HG03575 (cell line): ENCODE measurements around the gene JCAD.

Experiments used
- ATAC-seq: cut with Tn5 transposase; IDR thresholded peaks from one replicate; pipeline ENCODE4 v1.9.1; 2021; ENCODE audit not compliant: unreplicated experiment, insufficient number of reproducible peaks, low FRiP score; ENCODE audit errors: extremely low read depth

The JCAD gene

DNA sequence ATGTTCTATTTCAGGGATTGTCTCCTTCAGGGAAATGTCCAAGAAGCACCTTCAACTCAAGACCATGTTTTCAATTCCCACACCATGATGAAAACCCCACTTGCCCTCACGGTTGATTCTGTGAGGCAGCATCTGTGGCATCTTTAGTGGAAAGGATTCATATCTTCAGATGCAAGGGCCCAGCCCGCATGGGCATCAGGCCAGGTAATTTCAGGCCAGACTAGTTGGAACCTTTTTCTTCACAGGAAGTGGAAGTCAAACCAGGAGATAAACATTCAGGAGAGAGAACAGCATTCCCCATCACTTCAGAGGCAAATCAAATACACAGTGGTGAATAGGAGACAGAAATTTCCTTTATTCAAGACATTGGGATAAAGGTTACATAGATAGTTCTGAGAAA, 88.8 kb downstream of the JCAD start:
- no peak for ATAC-seq

DNA sequence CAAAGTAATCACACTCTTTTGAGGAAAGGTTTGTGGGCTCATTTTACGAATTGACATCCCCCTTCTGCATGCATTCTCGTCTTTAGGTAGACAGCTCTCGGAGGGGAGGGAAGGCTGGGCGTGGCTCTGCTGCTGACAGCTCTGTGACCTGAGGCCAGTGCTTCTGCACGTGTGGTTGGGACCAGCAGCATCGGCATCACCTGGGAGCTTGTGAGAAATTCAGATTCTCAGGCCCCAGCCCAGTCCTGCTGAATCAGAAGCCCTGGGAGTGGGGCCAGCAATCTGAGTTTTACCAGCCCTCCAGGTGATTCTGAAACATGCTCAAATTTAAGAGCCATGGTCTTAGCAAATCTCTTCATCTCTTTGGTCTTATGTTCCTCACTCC, 89.4 kb downstream of the JCAD start:
- ATAC-seq = no peak

DNA sequence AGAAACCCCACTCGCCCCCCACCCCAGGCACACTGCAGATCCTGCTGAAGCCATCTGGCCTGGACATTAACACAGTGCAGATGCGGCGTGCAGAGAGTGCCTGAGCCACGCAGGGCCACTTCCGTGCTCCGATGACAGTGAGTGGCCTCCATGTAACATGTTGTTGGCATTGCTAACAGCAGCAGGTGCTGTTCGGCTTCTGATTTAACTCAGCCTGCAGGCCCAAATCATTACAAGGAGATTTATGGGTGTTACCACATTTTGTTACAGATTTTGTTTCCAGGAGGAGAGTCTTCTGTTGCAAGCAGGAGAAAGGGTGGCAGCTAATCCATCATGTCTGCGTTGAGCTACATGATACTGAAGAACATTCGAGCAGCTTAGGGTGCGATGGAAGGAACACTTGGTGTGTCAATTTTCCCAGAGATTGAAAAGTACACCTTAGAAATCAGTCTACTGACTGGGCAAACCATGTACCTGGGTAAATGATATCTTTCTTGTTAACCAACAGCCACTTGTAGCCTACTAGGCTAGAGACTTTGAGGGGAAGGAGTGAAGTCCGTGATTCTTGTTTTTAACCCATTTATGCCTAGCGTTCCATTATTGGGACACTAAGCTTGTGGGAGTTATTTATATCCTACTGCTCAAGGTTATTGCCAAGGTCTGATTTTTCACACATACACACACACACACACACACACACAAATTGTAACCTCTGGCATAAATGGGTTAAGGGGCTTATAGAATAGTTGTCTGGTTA, 90.0 kb downstream of the JCAD start:
- ATAC-seq = no peak

- no peak for ATAC-seq
These were observed 90.8 kb downstream of the JCAD start for GRCh38 chr10:29968585-29968984.

DNA sequence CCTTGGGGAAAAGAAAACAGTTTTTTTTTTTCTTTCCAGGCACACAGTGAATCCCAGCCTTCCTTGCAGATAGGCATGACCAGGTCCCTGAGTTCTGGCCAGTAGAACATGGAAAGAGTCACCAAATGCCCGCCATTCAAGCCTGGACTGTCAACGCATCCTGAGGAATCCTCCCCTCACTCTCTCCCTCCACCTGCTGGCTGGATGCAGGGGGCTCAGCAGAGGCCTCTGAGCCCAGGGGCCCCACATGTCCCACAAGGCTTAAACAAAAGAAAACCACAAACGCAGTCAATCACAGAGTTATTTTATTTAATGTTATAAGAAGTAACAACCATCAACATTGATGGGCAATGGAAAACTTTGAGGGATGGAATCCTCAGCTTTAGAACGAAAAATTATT, 93.1 kb downstream of the JCAD start:
- ATAC-seq = no peak
